Neural cell (in vitro differentiated cells): ENCODE measurements around the gene LACTBL1.

Experiments used
- CTCF ChIP-seq: fragments of 450-650 bp; IDR thresholded peaks from 2 replicates; pipeline ENCODE4 v1.5.1; 2014; ENCODE audit warnings: antibody characterized with exemption, mild to moderate bottlenecking, moderate library complexity; ENCODE audit not compliant: poor library complexity, severe bottlenecking
- EZH2 ChIP-seq: fragments of 200-600, 300-800 bp; shearing (Covaris generic), sonication (generic); IDR thresholded peaks from 2 replicates; pipeline ENCODE4 v1.6.1; 2014; ENCODE audit warnings: antibody characterized with exemption, low read length, borderline replicate concordance, mild to moderate bottlenecking; ENCODE audit not compliant: insufficient read depth, poor library complexity, severe bottlenecking
- SMC3 ChIP-seq: fragments of 450-650 bp; conservative IDR thresholded peaks from 2 replicates; pipeline ENCODE4 v1.6.1; 2014; ENCODE audit warnings: antibody characterized with exemption, mild to moderate bottlenecking, moderate library complexity; ENCODE audit not compliant: poor library complexity

- TF ChIP-seq EZH2 (no peak), SMC3 (no peak), CTCF (no peak)
Measured at GRCh38 chr1:22915816-22916470, 56.7 kb downstream of the LACTBL1 start.
